Epithelial cell of prostate (primary cell): Measurements from ENCODE around the gene STK17B.
"Not testable (repeated sequence)": the region's sequence is repeated elsewhere in the genome, so short reads cannot be mapped to it uniquely, and the experiment has no call there.

Experiments used
- DNase-seq: peaks from one replicate; pipeline ENCODE4 v3.0.0-alpha.2; 2011; ENCODE audit warnings: low read depth, low spot score
- H3K27ac ChIP-seq: fragments of 450-650 bp; 2 replicates; pipeline ENCODE4 v1.5.1; 2017; ENCODE audit warnings: mild to moderate bottlenecking

The STK17B gene

GRCh38 chr2:196171248-196171871 is at the start of gene STK17B:
STK17B (minus strand) TSS chr2:196171578; CDS start chr2:196163383, 8,195 bp downstream.
- DNase-seq, result peak; percentile 71
- peak within 1 kb of the TSS; percentile 78 for H3K27ac ChIP-seq

GRCh38 chr2:196220671-196221070 is 49.3 kb upstream of the STK17B start:
- no peak overlapping the region for H3K27ac ChIP-seq
- DNase-seq, result no peak

- no peak for DNase-seq
Measured at GRCh38 chr2:196219671-196220070, 48.3 kb upstream of the STK17B start.

GRCh38 chr2:196218106-196218505 is 46.7 kb upstream of the STK17B start:
- DNase-seq, result no peak
- no peak overlapping the region for H3K27ac ChIP-seq

More at GRCh38 chr2:196219671-196220070, 48.3 kb upstream of the STK17B start:
- H3K27ac ChIP-seq, result no peak overlapping the region

GRCh38 chr2:196217116-196217515 is 45.7 kb upstream of the STK17B start:
- DNase-seq, result no peak
- no peak overlapping the region for H3K27ac ChIP-seq

GRCh38 chr2:196215376-196215775 is 44.0 kb upstream of the STK17B start:
- no peak for DNase-seq
- H3K27ac ChIP-seq, result no peak overlapping the region

GRCh38 chr2:196214156-196214555 is 42.8 kb upstream of the STK17B start:
- DNase-seq, result no peak
- no peak overlapping the region for H3K27ac ChIP-seq

GRCh38 chr2:196213252-196213980 is 42.0 kb upstream of the STK17B start:
- DNase-seq, result no peak

GRCh38 chr2:196208915-196209314 is 37.5 kb upstream of the STK17B start:
- H3K27ac ChIP-seq, result no peak overlapping the region
- DNase-seq, result no peak

More at GRCh38 chr2:196213252-196213980, 42.0 kb upstream of the STK17B start:
- H3K27ac ChIP-seq, result peak overlapping the region; percentile 8

- no peak for DNase-seq
- no peak overlapping the region for H3K27ac ChIP-seq
Measured at GRCh38 chr2:196206804-196207203, 35.4 kb upstream of the STK17B start.

- no peak overlapping the region for H3K27ac ChIP-seq
- no peak for DNase-seq
Measured at GRCh38 chr2:196205881-196206435, 34.6 kb upstream of the STK17B start.

GRCh38 chr2:196205011-196205766 is 33.8 kb upstream of the STK17B start:
- H3K27ac ChIP-seq, result no peak overlapping the region
- DNase-seq, result no peak

- no peak overlapping the region for H3K27ac ChIP-seq
- DNase-seq, result no peak
Measured at GRCh38 chr2:196201229-196202009, 30.0 kb upstream of the STK17B start.

- H3K27ac ChIP-seq, result no peak overlapping the region
- no peak for DNase-seq
Measured at GRCh38 chr2:196200557-196200956, 29.2 kb upstream of the STK17B start.

GRCh38 chr2:196195758-196196157 is 24.4 kb upstream of the STK17B start:
- DNase-seq, result no peak
- H3K27ac ChIP-seq, result no peak overlapping the region

- DNase-seq, result no peak
- no peak overlapping the region for H3K27ac ChIP-seq
Measured at GRCh38 chr2:196195302-196195701, 23.9 kb upstream of the STK17B start.

- no peak overlapping the region for H3K27ac ChIP-seq
- DNase-seq, result no peak
Measured at GRCh38 chr2:196191541-196191940, 20.2 kb upstream of the STK17B start.

- no peak for DNase-seq
- H3K27ac ChIP-seq, result no peak overlapping the region
Measured at GRCh38 chr2:196187898-196188458, 16.6 kb upstream of the STK17B start.

- not testable (repeated sequence) for DNase-seq, H3K27ac ChIP-seq
Measured at GRCh38 chr2:196187175-196187700, 15.9 kb upstream of the STK17B start.
